Measurements from ENCODE around the gene SEPTIN2. TPM values are rescaled to one million over a fixed set of nuclear protein-coding genes. Genes with fewer than 3 reads are reported as not detected.
"Not testable (repeated sequence)": the region's sequence is repeated elsewhere in the genome, so short reads cannot be mapped to it uniquely, and the experiment has no call there.

Gene SEPTIN2
- polyA plus RNA-seq, 1 donor (not counting 4 experiments of a cell fraction or from before 2014, with no cell fraction given): 644 TPM

DNA sequence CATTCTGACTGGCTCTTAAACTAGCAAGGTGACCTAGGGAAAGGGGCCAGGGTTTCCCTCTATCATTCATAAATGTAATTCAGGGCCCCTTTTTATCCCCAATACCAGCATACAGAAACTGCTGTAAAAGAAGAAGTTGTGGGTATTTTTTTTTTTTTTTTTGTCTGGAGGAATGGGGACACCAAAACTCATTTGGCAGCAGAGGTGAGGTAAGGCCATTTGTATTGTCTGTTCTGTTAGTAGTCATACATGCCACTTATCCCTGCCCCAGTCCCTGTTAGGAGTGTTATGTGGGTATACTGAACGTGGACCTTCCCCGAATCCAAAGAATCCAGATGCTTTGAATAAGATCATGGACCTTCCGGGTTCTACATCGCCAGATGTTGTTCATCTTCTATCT lies 1.7 kb downstream of the SEPTIN2 start:
- peaks cover 4% of the 10 kb centered on the region for H3K9me1 ChIP-seq (ENCODE audit: control insufficient read depth, extremely low read depth, insufficient read depth, low read length)
- peak overlapping the region; percentile 92 for H3K27ac ChIP-seq (ENCODE audit: control insufficient read depth, insufficient read depth, low read length)
- TF ChIP-seq EZH2 (IDR thresholded peaks at IDR 0.05; ENCODE audit: low read length) (no peak), CTCF (optimal IDR thresholded peaks at IDR 0.05 in 1 of 3, IDR thresholded peaks at IDR 0.05 in 1 of 3, conservative IDR thresholded peaks at IDR 0.05 in 1 of 3; ENCODE audit: extremely low read depth in 1 of 3, insufficient read depth in 2 of 3, low read length in 3 of 3) (no peak)
- no peak for DNase-seq (ENCODE audit: low read depth, low spot score)
- H3K36me3 ChIP-seq (ENCODE audit: control insufficient read depth in 2 of 2, extremely low read depth in 1 of 2, insufficient read depth in 2 of 2, low read length in 2 of 2): peaks cover 0 to 15% of the 10 kb centered on the region in 2 experiments
- peaks cover 11% of the 10 kb centered on the region for H4K20me1 ChIP-seq (ENCODE audit: control insufficient read depth, extremely low read depth, insufficient read depth, low read length)
- dilution Hi-C loops (cut with MboI; ENCODE audit: extremely low pct_ligation_motif_present, low sequenced_read_pairs): no loop called here
- H3K9ac ChIP-seq (ENCODE audit: control insufficient read depth, extremely low read depth, insufficient read depth, low read length): peak overlapping the region; percentile 100
- peaks cover 92% of the 10 kb centered on the region for H3K79me2 ChIP-seq (ENCODE audit: control insufficient read depth, insufficient read depth, low read length)
- H3K4me3 ChIP-seq (ENCODE audit: control insufficient read depth in 2 of 3, extremely low read depth in 1 of 3, insufficient read depth in 2 of 3, low read depth in 1 of 3, low read length in 3 of 3): peak overlapping the region; percentile 68 to 99 (median 83)
- H3K4me1 ChIP-seq (ENCODE audit: control insufficient read depth, extremely low read depth, insufficient read depth, low read length): peaks cover 43% of the 10 kb centered on the region
- no peaks in the 10 kb centered on the region for H3K9me3 ChIP-seq (ENCODE audit: control insufficient read depth, low read depth, low read length)
- no peak for FAIRE-seq
- H3K27me3 ChIP-seq (ENCODE audit: control insufficient read depth, extremely low read depth, insufficient read depth, low read length): no peaks in the 10 kb centered on the region
- H3K4me2 ChIP-seq (ENCODE audit: control insufficient read depth, extremely low read depth, insufficient read depth, low read depth, low read length): peak overlapping the region; percentile 99
- no peak overlapping the region for H2AFZ ChIP-seq (ENCODE audit: control insufficient read depth, low read length)

DNA sequence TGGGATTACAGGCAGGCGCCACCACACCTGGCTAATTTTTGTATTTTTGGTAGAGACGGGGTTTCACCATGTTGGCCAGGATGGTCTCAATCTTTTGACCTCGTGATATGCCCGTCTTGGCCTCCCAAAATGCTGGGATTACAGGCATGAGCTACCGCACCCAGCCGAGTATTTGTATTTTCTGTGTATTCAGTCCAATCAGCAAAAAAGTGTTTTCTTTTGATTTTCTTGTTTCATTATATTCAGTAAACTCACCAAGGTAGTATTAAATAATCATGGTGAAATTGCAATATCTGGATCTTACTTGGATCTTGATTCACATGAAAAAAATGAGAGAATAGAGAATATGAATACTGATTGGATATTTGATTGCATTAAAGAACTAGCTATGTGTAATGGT lies 3.1 kb downstream of the SEPTIN2 start:
- H3K27ac ChIP-seq (ENCODE audit: control insufficient read depth, insufficient read depth, low read length); H4K20me1 ChIP-seq (ENCODE audit: control insufficient read depth, extremely low read depth, insufficient read depth, low read length); H2AFZ ChIP-seq (ENCODE audit: control insufficient read depth, low read length); FAIRE-seq; H3K27me3 ChIP-seq (ENCODE audit: control insufficient read depth, extremely low read depth, insufficient read depth, low read length); H3K4me3 ChIP-seq (ENCODE audit: control insufficient read depth in 2 of 3, extremely low read depth in 1 of 3, insufficient read depth in 2 of 3, low read depth in 1 of 3, low read length in 3 of 3); H3K9me1 ChIP-seq (ENCODE audit: control insufficient read depth, extremely low read depth, insufficient read depth, low read length); DNase-seq (ENCODE audit: low read depth, low spot score); H3K9me3 ChIP-seq (ENCODE audit: control insufficient read depth, low read depth, low read length); dilution Hi-C loops (cut with MboI; ENCODE audit: extremely low pct_ligation_motif_present, low sequenced_read_pairs); H3K9ac ChIP-seq (ENCODE audit: control insufficient read depth, extremely low read depth, insufficient read depth, low read length): not testable (repeated sequence)
- H3K4me2 ChIP-seq (ENCODE audit: control insufficient read depth, extremely low read depth, insufficient read depth, low read depth, low read length): peak overlapping the region; percentile 26
- H3K4me1 ChIP-seq (ENCODE audit: control insufficient read depth, extremely low read depth, insufficient read depth, low read length): peaks cover 28% of the 10 kb centered on the region
- peaks cover 0 to 12% of the 10 kb centered on the region in 2 experiments for H3K36me3 ChIP-seq (ENCODE audit: control insufficient read depth in 2 of 2, extremely low read depth in 1 of 2, insufficient read depth in 2 of 2, low read length in 2 of 2)
- H3K79me2 ChIP-seq (ENCODE audit: control insufficient read depth, insufficient read depth, low read length): peaks cover 92% of the 10 kb centered on the region

DNA sequence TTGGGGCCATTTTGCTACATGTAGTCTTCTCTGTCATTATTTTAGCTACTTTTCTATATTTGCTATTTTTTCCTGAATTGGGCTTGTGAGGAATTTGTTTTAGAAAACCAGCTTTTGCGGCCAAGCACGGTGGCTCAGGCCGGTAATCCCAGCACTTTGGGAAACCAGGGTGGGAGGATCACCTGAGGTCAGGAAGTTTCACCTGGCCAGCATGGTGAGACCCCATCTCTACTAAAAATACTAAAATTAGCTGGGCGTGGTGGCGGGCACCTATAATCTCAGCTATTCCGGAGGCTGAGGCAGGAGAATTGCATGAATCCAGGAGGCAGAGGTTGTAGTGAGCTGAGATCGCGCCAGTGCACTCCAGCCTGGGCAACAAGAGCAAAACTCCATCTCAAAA lies 4.7 kb downstream of the SEPTIN2 start:
- DNase-seq (ENCODE audit: low read depth, low spot score): no peak
- Histone ChIP-seq H3K79me2 (ENCODE audit: control insufficient read depth, insufficient read depth, low read length) (peaks cover 95% of the 10 kb centered on the region), H3K4me1 (ENCODE audit: control insufficient read depth, extremely low read depth, insufficient read depth, low read length) (peaks cover 23% of the 10 kb centered on the region), H3K9me1 (ENCODE audit: control insufficient read depth, extremely low read depth, insufficient read depth, low read length) (peaks cover 2% of the 10 kb centered on the region), H3K9ac (ENCODE audit: control insufficient read depth, extremely low read depth, insufficient read depth, low read length) (no peak overlapping the region), H3K9me3 (ENCODE audit: control insufficient read depth, low read depth, low read length) (no peaks in the 10 kb centered on the region), H3K27me3 (ENCODE audit: control insufficient read depth, extremely low read depth, insufficient read depth, low read length) (no peaks in the 10 kb centered on the region), H4K20me1 (ENCODE audit: control insufficient read depth, extremely low read depth, insufficient read depth, low read length) (peaks cover 13% of the 10 kb centered on the region), H3K4me3 (ENCODE audit: control insufficient read depth in 2 of 3, extremely low read depth in 1 of 3, insufficient read depth in 2 of 3, low read depth in 1 of 3, low read length in 3 of 3) (no peak overlapping the region), H3K36me3 (ENCODE audit: control insufficient read depth in 2 of 2, extremely low read depth in 1 of 2, insufficient read depth in 2 of 2, low read length in 2 of 2) (peaks cover 3 to 12% of the 10 kb centered on the region in 2 experiments), H3K4me2 (ENCODE audit: control insufficient read depth, extremely low read depth, insufficient read depth, low read depth, low read length) (peak overlapping the region; percentile 4), H2AFZ (ENCODE audit: control insufficient read depth, low read length) (no peak overlapping the region), H3K27ac (ENCODE audit: control insufficient read depth, insufficient read depth, low read length) (no peak overlapping the region)
- FAIRE-seq: no peak
- dilution Hi-C loops (cut with MboI; ENCODE audit: extremely low pct_ligation_motif_present, low sequenced_read_pairs): no loop called here
- no peak for TF ChIP-seq EZH2 (IDR thresholded peaks at IDR 0.05; ENCODE audit: low read length)
- no peak for TF ChIP-seq CTCF (optimal IDR thresholded peaks at IDR 0.05 in 1 of 3, IDR thresholded peaks at IDR 0.05 in 1 of 3, conservative IDR thresholded peaks at IDR 0.05 in 1 of 3; ENCODE audit: extremely low read depth in 1 of 3, insufficient read depth in 2 of 3, low read length in 3 of 3)
